ENCODE results near the gene ZNF625. TPM values are rescaled to one million over a fixed set of nuclear protein-coding genes. Genes with fewer than 3 reads are reported as not detected.
A peak's percentile ranks its signal among the peaks of the same experiment; 100 is the strongest.

Gene ZNF625
- 3.3 and 3.4 TPM in 2 replicates for polyA plus RNA-seq (2011; rRNA removed)
- polyA minus RNA-seq (2011; rRNA and poly(A)+ RNA removed) = 9.8 and 16.3 TPM in 2 replicates

- H3K9me3 ChIP-seq (ENCODE audit: control insufficient read depth, insufficient read depth, low read length) = peaks cover 22% of the 10 kb centered on the region; the same call in 1 of the 2 replicates
- ChIA-PET POLR2A (interaction anchor here (0.6 to 0.8 kb wide), 5 partner anchors 17 to 285 kb away, joined by 3 to 8 read pairs (median 4); partner anchors contain the start of genes ZNF20 and ZNF443), CTCF (interaction anchor here (1.5 kb wide), 1 partner anchor 97 kb away, joined by 6 read pairs; no protein-coding TSS in a partner anchor)
- H3K27ac ChIP-seq (ENCODE audit: low read depth, low read length) = no peak within 1 kb of the TSS
- no peaks in the 10 kb centered on the region for H3K27me3 ChIP-seq (ENCODE audit: control insufficient read depth, insufficient read depth, low read length)
- peak; percentile 43 for DNase-seq (ENCODE audit: low read depth, low spot score)
- H3K4me3 ChIP-seq (ENCODE audit: low read depth, low read length) = peak within 1 kb of the TSS; percentile 84
- no peak for TF ChIP-seq CTCF (IDR thresholded peaks at IDR 0.05; ENCODE audit: low read depth, low read length)
Measured at GRCh38 chr19:12156223-12157058, at the start of gene ZNF625. TSS of gene ZNF625 (minus strand) at chr19:12156734. CDS start at chr19:12156558, 176 bp downstream.

- no peak overlapping the region for H3K4me3 ChIP-seq (ENCODE audit: low read depth, low read length)
- no peaks in the 10 kb centered on the region for H3K27me3 ChIP-seq (ENCODE audit: control insufficient read depth, insufficient read depth, low read length)
- TF ChIP-seq CTCF (IDR thresholded peaks at IDR 0.05; ENCODE audit: low read depth, low read length) = no peak
- CTCF ChIA-PET = no interaction called here
- no peak for DNase-seq (ENCODE audit: low read depth, low spot score)
- H3K9me3 ChIP-seq (ENCODE audit: control insufficient read depth, insufficient read depth, low read length) = peaks cover 45% of the 10 kb centered on the region
- POLR2A ChIA-PET = no interaction called here
- no peak overlapping the region for H3K27ac ChIP-seq (ENCODE audit: low read depth, low read length)
Measured at GRCh38 chr19:12205296-12205695, 48.8 kb upstream of the ZNF625 start.

- DNase-seq (ENCODE audit: low read depth, low spot score) = no peak
- no peak overlapping the region for H3K27ac ChIP-seq (ENCODE audit: low read depth, low read length)
- no peak for TF ChIP-seq CTCF (IDR thresholded peaks at IDR 0.05; ENCODE audit: low read depth, low read length)
- peaks cover 42% of the 10 kb centered on the region for H3K9me3 ChIP-seq (ENCODE audit: control insufficient read depth, insufficient read depth, low read length)
- POLR2A ChIA-PET = no interaction called here
- no peak overlapping the region for H3K4me3 ChIP-seq (ENCODE audit: low read depth, low read length)
- CTCF ChIA-PET = no interaction called here
- no peaks in the 10 kb centered on the region for H3K27me3 ChIP-seq (ENCODE audit: control insufficient read depth, insufficient read depth, low read length)
Measured at GRCh38 chr19:12202250-12202649, 45.7 kb upstream of the ZNF625 start.

GRCh38 chr19:12199757-12200419 is 43.4 kb upstream of the ZNF625 start:
- H3K27ac ChIP-seq (ENCODE audit: low read depth, low read length) = no peak overlapping the region
- H3K27me3 ChIP-seq (ENCODE audit: control insufficient read depth, insufficient read depth, low read length) = no peaks in the 10 kb centered on the region
- TF ChIP-seq CTCF (IDR thresholded peaks at IDR 0.05; ENCODE audit: low read depth, low read length) = no peak
- H3K9me3 ChIP-seq (ENCODE audit: control insufficient read depth, insufficient read depth, low read length) = peaks cover 50% of the 10 kb centered on the region
- CTCF ChIA-PET = no interaction called here
- DNase-seq (ENCODE audit: low read depth, low spot score) = no peak
- POLR2A ChIA-PET = no interaction called here
- no peak overlapping the region for H3K4me3 ChIP-seq (ENCODE audit: low read depth, low read length)

GRCh38 chr19:12198136-12198535 is 41.6 kb upstream of the ZNF625 start:
- Histone ChIP-seq H3K4me3 (ENCODE audit: low read depth, low read length) (no peak overlapping the region), H3K27me3 (ENCODE audit: control insufficient read depth, insufficient read depth, low read length) (no peaks in the 10 kb centered on the region), H3K27ac (ENCODE audit: low read depth, low read length) (no peak overlapping the region), H3K9me3 (ENCODE audit: control insufficient read depth, insufficient read depth, low read length) (peaks cover 51% of the 10 kb centered on the region)
- ChIA-PET CTCF (no interaction called here), POLR2A (no interaction called here)
- no peak for TF ChIP-seq CTCF (IDR thresholded peaks at IDR 0.05; ENCODE audit: low read depth, low read length)
- no peak for DNase-seq (ENCODE audit: low read depth, low spot score)
